Tibial nerve (tissue), 4 donors: ENCODE data around the gene RANBP9. TPM values are rescaled to one million over a fixed set of nuclear protein-coding genes. Genes with fewer than 3 reads are reported as not detected.

Experiments
- DNase-seq, 2 donors: peaks; one replicate each; pipeline ENCODE4 v3.0.0-alpha.2; 2019; ENCODE audit warnings: low spot score in 2 of 2
- H3K27ac ChIP-seq, 4 donors: fragments of 200-600 bp; sonication (generic) in 3 of 4; one replicate each; pipeline ENCODE4 v1.5.1; 2017 to 2019; ENCODE audit warnings: mild to moderate bottlenecking in 1 of 4
- H3K27me3 ChIP-seq, 2 donors: fragments of 200-600 bp; sonication (generic) in 1 of 2; one replicate each; pipeline versions ENCODE4 v1.5.1 to v1.6.0; 2017 to 2019
- H3K36me3 ChIP-seq, 3 donors: fragments of 200-600 bp; sonication (generic); one replicate each; pipeline ENCODE4 v1.5.1; 2018 to 2019
- H3K4me1 ChIP-seq, 4 donors: fragments of 200-600 bp; sonication (generic) in 3 of 4; one replicate each; pipeline ENCODE4 v1.5.1; 2017 to 2019
- H3K4me3 ChIP-seq, 4 donors: fragments of 200-600 bp; sonication (generic) in 3 of 4; one replicate each; pipeline ENCODE4 v1.5.1; 2017 to 2019; ENCODE audit warnings: mild to moderate bottlenecking in 1 of 4, moderate library complexity in 1 of 4
- H3K9me3 ChIP-seq, 4 donors: fragments of 200-600 bp; sonication (generic) in 3 of 4; one replicate each; pipeline ENCODE4 v1.5.1; 2017 to 2019
- CTCF ChIP-seq, 5 experiments: fragments of 200-600 bp in 3 of 5; fragments of 450-650 bp in 2 of 5; sonication (generic) in 3 of 5; IDR thresholded peaks; one replicate each; pipeline ENCODE4 v1.5.1; 2016 to 2019; ENCODE audit warnings: antibody characterized with exemption in 5 of 5, mild to moderate bottlenecking in 3 of 5, moderate library complexity in 2 of 5
- EP300 ChIP-seq, 2 donors: sonication (generic); formaldehyde crosslinking; IDR thresholded peaks; one replicate each; pipeline ENCODE4 v1.6.1; 2017; ENCODE audit warnings: antibody characterized with exemption in 2 of 2, mild to moderate bottlenecking in 1 of 2
- POLR2A ChIP-seq, 2 donors: fragments of 450-650 bp; IDR thresholded peaks; one replicate each; pipeline ENCODE4 v1.6.1; 2017; ENCODE audit warnings: antibody characterized with exemption in 2 of 2, mild to moderate bottlenecking in 2 of 2, moderate library complexity in 2 of 2
- WGBS, 2 donors: methylation state at CpG; one replicate each; pipeline ENCODE4 v1.1.5; 2018; 5-methylcytosine and 5-hydroxymethylcytosine counted together
- total RNA-seq, 4 donors: library from RNA; depleted of rRNA; stranded (reverse); fragments of >200 nt; gene quantifications; one replicate each; pipeline ENCODE4 v1.1.0, GENCODE V29; 2016

RANBP9 gene
- total RNA-seq, 4 donors from 2014 or later, result 28.5 to 38.4 (median 37.7) TPM

GRCh38 chr6:13660273-13660672 lies 51.4 kb downstream of the RANBP9 start:
- Histone ChIP-seq H3K36me3 (no peaks in the 10 kb centered on the region), H3K27ac (no peak overlapping the region), H3K27me3 (no peaks in the 10 kb centered on the region), H3K9me3 (no peaks in the 10 kb centered on the region), H3K4me1 (peaks cover 0 to 18% (median 0%) of the 10 kb centered on the region in 4 donors), H3K4me3 (no peak overlapping the region)
- WGBS, 2 donors, result 94 to 96% methylated on average over 1 of the region's 1 CpG
- DNase-seq, result no peak
- TF ChIP-seq CTCF (IDR thresholded peaks at IDR 0.05) (no peak), EP300 (IDR thresholded peaks at IDR 0.05) (no peak), POLR2A (IDR thresholded peaks at IDR 0.05) (no peak)

- H3K27ac ChIP-seq, result no peak overlapping the region
- no peak overlapping the region for H3K4me3 ChIP-seq
- no peak for TF ChIP-seq CTCF (IDR thresholded peaks at IDR 0.05)
- TF ChIP-seq EP300 (IDR thresholded peaks at IDR 0.05), result no peak
- no peak for TF ChIP-seq POLR2A (IDR thresholded peaks at IDR 0.05)
- 74 to 75% methylated on average over 1 of the region's 1 CpG for WGBS, 2 donors
- peaks cover 0 to 13% (median 0%) of the 10 kb centered on the region in 3 donors for H3K36me3 ChIP-seq
- no peak for DNase-seq
- H3K9me3 ChIP-seq, result no peaks in the 10 kb centered on the region
- H3K4me1 ChIP-seq, result peaks cover 0 to 7% (median 0%) of the 10 kb centered on the region in 4 donors
- H3K27me3 ChIP-seq, result no peaks in the 10 kb centered on the region
Measured at GRCh38 chr6:13655700-13656099, 55.9 kb downstream of the RANBP9 start.

GRCh38 chr6:13654496-13654895 lies 57.1 kb downstream of the RANBP9 start:
- no peak for TF ChIP-seq CTCF (IDR thresholded peaks at IDR 0.05)
- TF ChIP-seq POLR2A (IDR thresholded peaks at IDR 0.05), result no peak
- no peak for TF ChIP-seq EP300 (IDR thresholded peaks at IDR 0.05)
- DNase-seq, result no peak
- no peak overlapping the region for H3K27ac ChIP-seq
- H3K4me3 ChIP-seq, result no peak overlapping the region
- peaks cover 0 to 19% (median 0%) of the 10 kb centered on the region in 3 donors for H3K36me3 ChIP-seq
- H3K4me1 ChIP-seq, result peaks cover 0 to 5% (median 0%) of the 10 kb centered on the region in 4 donors
- no peaks in the 10 kb centered on the region for H3K9me3 ChIP-seq
- H3K27me3 ChIP-seq, result no peaks in the 10 kb centered on the region

- no peak for DNase-seq
- 77 to 82% methylated on average over 2 of the region's 2 CpGs for WGBS, 2 donors
Measured at GRCh38 chr6:13653296-13653695, 58.3 kb downstream of the RANBP9 start.

GRCh38 chr6:13649393-13649792 lies 62.2 kb downstream of the RANBP9 start:
- Histone ChIP-seq H3K9me3 (no peaks in the 10 kb centered on the region), H3K27ac (no peak overlapping the region), H3K27me3 (no peaks in the 10 kb centered on the region), H3K4me1 (no peaks in the 10 kb centered on the region), H3K36me3 (peaks cover 0 to 37% (median 0%) of the 10 kb centered on the region in 3 donors), H3K4me3 (no peak overlapping the region)
- DNase-seq, result no peak
- 95 to 96% methylated on average over 4 of the region's 4 CpGs for WGBS, 2 donors
- TF ChIP-seq POLR2A (IDR thresholded peaks at IDR 0.05) (no peak), EP300 (IDR thresholded peaks at IDR 0.05) (no peak), CTCF (IDR thresholded peaks at IDR 0.05) (no peak)

More at GRCh38 chr6:13653296-13653695, 58.3 kb downstream of the RANBP9 start:
- Histone ChIP-seq H3K27me3 (no peaks in the 10 kb centered on the region), H3K27ac (no peak overlapping the region), H3K4me3 (no peak overlapping the region), H3K9me3 (no peaks in the 10 kb centered on the region), H3K4me1 (no peaks in the 10 kb centered on the region), H3K36me3 (peaks cover 0 to 20% (median 0%) of the 10 kb centered on the region in 3 donors)
- TF ChIP-seq CTCF (IDR thresholded peaks at IDR 0.05) (no peak), EP300 (IDR thresholded peaks at IDR 0.05) (no peak), POLR2A (IDR thresholded peaks at IDR 0.05) (no peak)
